Heart left ventricle (tissue), 16 donors: ENCODE results near the gene GAS7. TPM values are rescaled to one million over a fixed set of nuclear protein-coding genes. Genes with fewer than 3 reads are reported as not detected.
A peak's percentile ranks its signal among the peaks of the same experiment; 100 is the strongest.

ENCODE experiments used
- ATAC-seq, 4 donors: fragments of 200-7000 bp; cut with Tn5 transposase; one replicate each; pipeline ENCODE4 v1.9.1; 2020 to 2022; ENCODE audit warnings: moderate library complexity in 4 of 4, mild to moderate bottlenecking in 3 of 4, moderate number of reproducible peaks in 1 of 4
- DNase-seq, 5 donors: peaks; one replicate each; pipeline ENCODE4 v3.0.0-alpha.2; 2020
- H3K27ac ChIP-seq, 12 donors: fragments of 200-600 bp; sonication (generic) in 4 of 12; one replicate each; pipeline versions ENCODE4 v1.5.0 to v1.8.0; 2016 to 2022; ENCODE audit warnings: mild to moderate bottlenecking in 2 of 12
- H3K27me3 ChIP-seq, 9 donors: fragments of 200-600 bp; sonication (generic) in 2 of 9; one replicate each; pipeline versions ENCODE4 v1.5.1 to v1.8.0; 2016 to 2022; ENCODE audit warnings: mild to moderate bottlenecking in 3 of 9
- H3K36me3 ChIP-seq, 9 donors: fragments of 200-600 bp; sonication (generic) in 2 of 9; one replicate each; pipeline versions ENCODE4 v1.5.0 to v1.8.0; 2018 to 2022; ENCODE audit warnings: mild to moderate bottlenecking in 2 of 9
- H3K4me1 ChIP-seq, 12 donors: fragments of 200-600 bp; sonication (generic) in 4 of 12; one replicate each; pipeline versions ENCODE4 v1.5.0 to v1.8.0; 2016 to 2022; ENCODE audit warnings: mild to moderate bottlenecking in 3 of 12
- H3K4me3 ChIP-seq, 12 donors: fragments of 200-600 bp; sonication (generic) in 4 of 12; one replicate each; pipeline versions ENCODE4 v1.5.0 to v1.8.0; 2017 to 2022; ENCODE audit warnings: mild to moderate bottlenecking in 9 of 12, moderate library complexity in 4 of 12
- H3K9me3 ChIP-seq, 12 donors: fragments of 200-600 bp; sonication (generic) in 4 of 12; one replicate each; pipeline versions ENCODE4 v1.5.0 to v1.8.0; 2016 to 2022; ENCODE audit warnings: mild to moderate bottlenecking in 1 of 12
- CTCF ChIP-seq, 12 donors: fragments of 200-600 bp; sonication (generic) in 4 of 12; IDR thresholded peaks; one replicate each; pipeline versions ENCODE4 v1.5.0 to v1.8.0; 2018 to 2022; ENCODE audit warnings: antibody characterized with exemption in 12 of 12, mild to moderate bottlenecking in 5 of 12
- POLR2A ChIP-seq, 2 donors: fragments of 450-650 bp; IDR thresholded peaks; one replicate each; pipeline ENCODE4 v1.6.1; 2017; ENCODE audit warnings: antibody characterized with exemption in 2 of 2, mild to moderate bottlenecking in 2 of 2, moderate library complexity in 2 of 2
- WGBS, 4 donors: extraction: QIAGEN DNeasy Blood & Tissue Kit in 2 of 4; methylation state at CpG; one replicate each; pipeline versions ENCODE4 v1.1.5 to v1.1.7; 2013 to 2018; 5-methylcytosine and 5-hydroxymethylcytosine counted together
- intact Hi-C, 10 donors: fragments of 100-400 bp; cut with DNase I; formaldehyde crosslinking; loops; one replicate each; pipeline versions ENCODE4 v1.11.1 to v1.14.2; 2022
- polyA plus RNA-seq, 2 donors: library from polyadenylated mRNA; stranded (reverse); fragments of 200-250 nt; gene quantifications; one replicate each; pipeline ENCODE4 v1.2.3, GENCODE V29; 2013
- total RNA-seq, 9 donors: library from RNA; depleted of rRNA in 2 of 9; stranded (reverse); fragments of >200 nt in 2 of 9; fragmentation: NEBNext Ultra II Directional in 3 of 9; extraction: Animal tissue kit (Norgen Biotek cat#: 25700) in 3 of 9; gene quantifications; one replicate each; pipeline versions ENCODE4 v1.1.0 to v1.2.4, GENCODE V29; 2016 to 2023
- donor health status: ischemic (EF 13 %, LVEDD 7.1; RV severe dilation, severe dysfunction).
- donor health status: healthy with polysubstance abuse.
- donor health status: DM: no; HTN: yes; CAD: no.
- donor health status: DM: no; HTN: no; CAD: no.
- donor health status: ischemic (EF 25% LVEDD 6.9; RV normal size, moderate dysfunction).
- donor health status: ischemic (EF 25% LVEDD 5.7; RV mildly dilated, moderate dysfunction).
- donor health status: healthy.
- donor health status: DM: yes; HTN: yes; CAD: no.
- donor health status: ischemic (EF 35%, LVEDD 5.7; RV mildly dilated, moderate dysfunction).
- donor health status: nonischemic (EF 11% LVEDD 7.7; RV severe dilation, severe dysfunction).
- donor health status: DM: yes; HTN: yes; CAD: no.
- donor health status: PGD.
- donor health status: ischemic (EF 29% LVEDD 5.4; RV normal size, mild dysfunction).
- donor health status: nonischemic (EF 23%, LVEDD 6.1; RV moderate dilation, normal function).

The GAS7 gene
- total and polyA plus RNA-seq, 11 donors = 19.4 to 86.5 (median 65.1) TPM

GRCh38 chr17:10217916-10218315 lies 19.5 kb upstream of the GAS7 start:
- no peak overlapping the region for H3K4me3 ChIP-seq
- H3K36me3 ChIP-seq = no peaks in the 10 kb centered on the region
- H3K27ac ChIP-seq = no peak overlapping the region
- 77 to 94% (median 83%) methylated on average over 1 of the region's 1 CpG for WGBS, 4 donors
- no peaks in the 10 kb centered on the region for H3K27me3 ChIP-seq
- TF ChIP-seq POLR2A (IDR thresholded peaks at IDR 0.05) = no peak
- TF ChIP-seq CTCF (IDR thresholded peaks at IDR 0.05) = no peak
- ATAC-seq (peak in 2 of 4 donors; percentile 45 to 93), DNase-seq (peak in 1 of 5 donors; percentile 47)
- H3K9me3 ChIP-seq = peaks cover 0 to 17% (median 5%) of the 10 kb centered on the region in 12 donors
- intact Hi-C loops = no loop called here
- H3K4me1 ChIP-seq = no peaks in the 10 kb centered on the region

- ATAC-seq = peak in 1 of 4 donors; percentile 33
- Histone ChIP-seq H3K27ac (no peak overlapping the region), H3K4me3 (no peak overlapping the region), H3K36me3 (no peaks in the 10 kb centered on the region), H3K27me3 (no peaks in the 10 kb centered on the region), H3K9me3 (peaks cover 0 to 13% (median 4%) of the 10 kb centered on the region in 12 donors), H3K4me1 (peaks cover 0 to 5% (median 0%) of the 10 kb centered on the region in 12 donors)
- no peak for TF ChIP-seq CTCF (IDR thresholded peaks at IDR 0.05)
- TF ChIP-seq POLR2A (IDR thresholded peaks at IDR 0.05) = no peak
- intact Hi-C loops = no loop called here
- DNase-seq = no peak
- 35 to 46% (median 40%) methylated on average over 14 to 15 of the region's 15 CpGs for WGBS, 4 donors
Observed at GRCh38 chr17:10216213-10216938, 18.0 kb upstream of the GAS7 start.

GRCh38 chr17:10215286-10215685 lies 16.9 kb upstream of the GAS7 start:
- peaks cover 0 to 13% (median 4%) of the 10 kb centered on the region in 12 donors for H3K9me3 ChIP-seq
- no peaks in the 10 kb centered on the region for H3K36me3 ChIP-seq
- H3K27me3 ChIP-seq = no peaks in the 10 kb centered on the region
- H3K27ac ChIP-seq = no peak overlapping the region
- 93 to 97% (median 96%) methylated on average over 8 of the region's 8 CpGs for WGBS, 4 donors
- DNase-seq (no peak), ATAC-seq (no peak)
- no peak overlapping the region for H3K4me3 ChIP-seq
- intact Hi-C loops = no loop called here
- peaks cover 0 to 8% (median 0%) of the 10 kb centered on the region in 12 donors for H3K4me1 ChIP-seq
- no peak for TF ChIP-seq CTCF (IDR thresholded peaks at IDR 0.05)
- no peak for TF ChIP-seq POLR2A (IDR thresholded peaks at IDR 0.05)

GRCh38 chr17:10211666-10212065 lies 13.3 kb upstream of the GAS7 start:
- intact Hi-C loops = no loop called here
- Histone ChIP-seq H3K36me3 (no peaks in the 10 kb centered on the region), H3K4me1 (peaks cover 0 to 19% (median 0%) of the 10 kb centered on the region in 12 donors), H3K27me3 (no peaks in the 10 kb centered on the region), H3K27ac (no peak overlapping the region), H3K4me3 (no peak overlapping the region), H3K9me3 (no peaks in the 10 kb centered on the region)
- TF ChIP-seq CTCF (IDR thresholded peaks at IDR 0.05) (no peak), POLR2A (IDR thresholded peaks at IDR 0.05) (no peak)
- no peak for DNase-seq
- no peak for ATAC-seq
- 86 to 93% (median 93%) methylated on average over 8 of the region's 8 CpGs for WGBS, 4 donors
